Lung microvascular endothelial cell (primary cell): Measurements from ENCODE around the gene CHTOP. TPM values are rescaled to one million over a fixed set of nuclear protein-coding genes. Genes with fewer than 3 reads are reported as not detected.

Source experiments
- DNase-seq, 2 donors: peaks; one replicate each; pipeline versions ENCODE4 v3.0.0 to v3.0.0-alpha.2; 2010; ENCODE audit warnings: low read depth in 2 of 2
- total RNA-seq: library from RNA; depleted of rRNA; stranded (reverse); fragments of >200 nt; gene quantifications from 2 replicates; pipeline ENCODE4 v1.2.1, GENCODE V29; 2014

The CHTOP gene
- total RNA-seq, 1 donor from 2014 or later, result 21.0 TPM

DNA sequence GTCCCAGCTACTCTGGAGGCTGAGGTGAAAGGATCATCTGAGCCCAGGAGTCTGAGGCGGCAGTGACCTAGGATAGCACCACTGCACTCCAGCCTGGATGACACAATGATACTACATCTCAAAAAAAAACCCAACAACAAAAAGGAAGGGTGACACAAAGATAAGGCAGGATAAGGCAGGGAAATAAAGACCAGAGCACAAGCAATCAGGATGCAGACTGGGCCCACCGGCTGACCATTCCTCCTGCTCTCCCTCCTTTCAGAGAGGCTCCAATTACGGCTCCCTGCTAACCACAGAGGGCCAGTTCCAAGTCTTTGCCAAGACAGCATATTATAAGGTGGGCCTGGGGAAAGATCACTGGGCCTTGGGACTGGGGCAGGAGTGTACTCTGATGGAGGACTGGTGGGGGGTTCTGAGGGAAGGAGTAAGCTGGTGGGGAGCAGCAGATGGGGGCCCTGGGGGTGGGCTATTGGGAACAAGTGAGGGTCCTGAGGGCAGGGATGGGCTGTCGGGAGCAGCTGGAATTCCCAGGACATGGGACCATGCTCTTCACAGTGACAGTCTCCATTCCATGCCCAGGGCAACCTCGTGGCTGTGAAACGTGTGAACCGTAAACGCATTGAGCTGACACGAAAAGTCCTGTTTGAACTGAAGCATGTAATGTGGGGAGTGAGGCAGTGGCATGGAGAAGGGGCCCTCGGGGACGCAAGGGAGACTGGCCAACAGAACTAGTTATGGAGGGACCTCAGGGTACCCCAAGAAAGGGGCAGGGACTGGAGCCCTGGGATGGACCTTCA, 51.9 kb downstream of the CHTOP start:
- no peak for DNase-seq

DNA sequence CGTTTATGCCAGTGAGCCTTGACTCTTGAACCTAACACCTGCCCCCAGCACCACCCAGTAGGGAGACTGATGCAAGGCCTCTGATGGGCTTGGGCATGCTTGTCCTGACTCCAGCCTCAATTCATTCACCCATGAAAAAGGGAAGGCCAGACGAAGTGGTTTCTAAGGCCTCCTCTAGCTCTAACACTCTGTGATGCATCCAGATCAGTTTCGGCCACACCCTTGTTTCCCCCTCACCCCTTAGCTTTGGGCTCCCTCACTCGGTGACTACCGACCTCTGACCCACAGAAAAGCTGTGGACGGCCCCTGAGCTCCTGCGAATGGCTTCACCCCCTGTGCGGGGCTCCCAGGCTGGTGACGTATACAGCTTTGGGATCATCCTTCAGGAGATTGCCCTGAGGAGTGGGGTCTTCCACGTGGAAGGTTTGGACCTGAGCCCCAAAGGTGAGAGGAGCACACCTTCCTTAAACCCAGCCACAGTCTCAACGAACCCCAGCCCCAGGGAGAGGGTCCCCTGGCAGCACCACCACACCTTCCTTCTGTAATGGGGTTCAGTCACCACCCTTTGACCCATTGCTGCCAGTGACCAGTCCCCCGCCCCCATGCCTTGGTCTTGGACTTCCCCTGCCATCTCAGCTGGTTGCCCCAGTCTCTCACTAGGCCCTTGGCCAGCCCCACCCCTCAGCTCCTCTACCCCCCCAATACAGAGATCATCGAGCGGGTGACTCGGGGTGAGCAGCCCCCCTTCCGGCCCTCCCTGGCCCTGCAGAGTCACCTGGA, 53.7 kb downstream of the CHTOP start:
- DNase-seq, result no peak

DNA sequence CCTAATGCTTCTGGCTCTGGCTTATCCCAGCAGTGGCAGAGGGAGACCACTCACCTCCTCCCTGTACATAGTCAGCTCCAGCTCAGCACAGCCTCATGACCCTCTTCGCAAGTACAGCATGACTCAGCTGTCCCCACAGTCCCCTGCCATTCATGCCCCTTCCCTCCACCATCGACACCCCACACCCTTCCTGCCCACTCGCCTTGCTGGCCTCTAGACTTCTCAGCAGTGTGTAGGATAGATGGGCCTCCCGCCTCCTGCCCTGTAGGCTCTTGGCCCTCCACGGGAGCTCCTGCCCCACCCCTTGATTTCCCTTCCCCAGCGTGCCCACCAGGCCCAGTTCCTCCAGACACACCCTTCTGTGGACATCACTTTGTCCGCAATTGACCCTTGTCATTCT, 54.4 kb downstream of the CHTOP start:
- no peak for DNase-seq

DNA sequence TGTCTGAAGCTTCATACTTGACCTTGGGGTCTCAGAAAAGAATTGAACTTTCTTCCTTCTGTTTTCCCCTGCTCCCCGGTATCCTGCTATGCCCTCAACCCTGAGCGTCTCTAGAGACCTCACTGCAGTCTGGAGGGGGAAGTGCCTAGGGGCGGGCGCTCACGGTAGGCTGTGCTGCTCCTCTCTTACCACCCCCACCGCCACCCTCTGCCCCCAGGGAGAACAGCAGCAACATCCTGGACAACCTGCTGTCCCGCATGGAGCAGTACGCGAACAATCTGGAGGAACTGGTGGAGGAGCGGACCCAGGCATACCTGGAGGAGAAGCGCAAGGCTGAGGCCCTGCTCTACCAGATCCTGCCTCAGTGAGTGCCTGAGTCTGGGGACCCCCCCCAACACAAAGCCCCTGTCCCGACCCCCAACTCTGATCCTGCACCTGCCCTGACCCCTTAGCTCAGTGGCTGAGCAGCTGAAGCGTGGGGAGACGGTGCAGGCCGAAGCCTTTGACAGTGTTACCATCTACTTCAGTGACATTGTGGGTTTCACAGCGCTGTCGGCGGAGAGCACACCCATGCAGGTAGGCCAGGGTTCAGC, 55.0 kb downstream of the CHTOP start:
- DNase-seq, result no peak

DNA sequence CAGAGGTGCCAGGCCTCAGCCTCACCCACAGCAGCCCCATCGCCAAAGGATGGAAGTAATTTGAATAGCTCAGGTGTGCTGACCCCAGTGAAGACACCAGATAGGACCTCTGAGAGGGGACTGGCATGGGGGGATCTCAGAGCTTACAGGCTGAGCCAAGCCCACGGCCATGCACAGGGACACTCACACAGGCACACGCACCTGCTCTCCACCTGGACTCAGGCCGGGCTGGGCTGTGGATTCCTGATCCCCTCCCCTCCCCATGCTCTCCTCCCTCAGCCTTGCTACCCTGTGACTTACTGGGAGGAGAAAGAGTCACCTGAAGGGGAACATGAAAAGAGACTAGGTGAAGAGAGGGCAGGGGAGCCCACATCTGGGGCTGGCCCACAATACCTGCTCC, 59.6 kb downstream of the CHTOP start:
- no peak for DNase-seq

Other genes starting within 250 kb of the CHTOP start
- gene S100A8, start 243.0 kb upstream of the CHTOP start, total RNA-seq, result not detected in 2 replicates
- not detected in 2 replicates for gene S100A7A, start 217.5 kb upstream of the CHTOP start, total RNA-seq
- gene S100A7, start 173.4 kb upstream of the CHTOP start, total RNA-seq, result not detected in 2 replicates
- 524 and 1,217 TPM in 2 replicates for gene S100A6, start 98.1 kb upstream of the CHTOP start, total RNA-seq
- gene S100A5, start 93.1 kb upstream of the CHTOP start, total RNA-seq, result not detected in 2 replicates
- gene S100A4, start 88.3 kb upstream of the CHTOP start, total RNA-seq, result 0.60 and 5.4 TPM in 2 replicates
- 0.20 and 2.8 TPM in 2 replicates for gene S100A3, start 84.8 kb upstream of the CHTOP start, total RNA-seq
- gene S100A2, start 68.2 kb upstream of the CHTOP start, total RNA-seq, result 0.79 and 1.7 TPM in 2 replicates
- 442 and 502 TPM in 2 replicates for gene S100A16, start 20.9 kb upstream of the CHTOP start, total RNA-seq
- gene S100A14, start 17.7 kb upstream of the CHTOP start, total RNA-seq, result 0.20 TPM in 1 of 2 replicates, not detected in the other
- gene S100A13, start 6.6 kb upstream of the CHTOP start, total RNA-seq, result 89.7 and 138 TPM in 2 replicates
- gene S100A1, start 5.6 kb upstream of the CHTOP start, total RNA-seq, result not detected in 2 replicates
- gene SNAPIN, start 24.6 kb downstream of the CHTOP start, total RNA-seq, result 48.8 and 52.0 TPM in 2 replicates
- 165 and 177 TPM in 2 replicates for gene ILF2, start 36.9 kb downstream of the CHTOP start, total RNA-seq
- 5.9 and 17.3 TPM in 2 replicates for gene NPR1, start 44.6 kb downstream of the CHTOP start, total RNA-seq
- gene INTS3, start 94.0 kb downstream of the CHTOP start, total RNA-seq, result 12.2 and 20.6 TPM in 2 replicates
- gene SLC27A3, start 141.3 kb downstream of the CHTOP start, total RNA-seq, result 16.3 and 35.3 TPM in 2 replicates